ENCODE measurements around the gene SRSF1. TPM values are rescaled to one million over a fixed set of nuclear protein-coding genes. Genes with fewer than 3 reads are reported as not detected.

The SRSF1 gene
- total RNA-seq, 1 experiment from 2014 or later = 462 TPM

GRCh38 chr17:57976594-57976993, 30.5 kb downstream of the SRSF1 start:
- no peak overlapping the region for H2BK5ac ChIP-seq (ENCODE audit: insufficient read length, low read length)
- no peaks in the 10 kb centered on the region for H3K9me3 Mint-ChIP-seq
- H2AFZ ChIP-seq (ENCODE audit: low read length) = no peak overlapping the region
- no peak overlapping the region for H2AK5ac ChIP-seq (ENCODE audit: insufficient read length, low read length)
- H3K4ac ChIP-seq (ENCODE audit: low read depth, low read length) = no peak overlapping the region
- no peaks in the 10 kb centered on the region for H3K23me2 ChIP-seq (ENCODE audit: insufficient read length, low read depth, low read length, poor library complexity, severe bottlenecking)
- H3K27ac ChIP-seq (ENCODE audit: insufficient read length, low read depth, low read length) = no peak overlapping the region
- no peak overlapping the region; a peak in 1 of 7 replicates for H3K27ac Mint-ChIP-seq
- WGBS (ENCODE audit: extremely low coverage, insufficient read length, low lambda C conversion rate) = no CpG with 5 or more reads among the region's 3 CpGs
- no peak for TF ChIP-seq CTCF (conservative IDR thresholded peaks at IDR 0.05)
- no peak overlapping the region for H3K23ac ChIP-seq (ENCODE audit: insufficient read length, low read depth, low read length)
- H4K8ac ChIP-seq (replicated peaks; ENCODE audit: insufficient read length, low read depth, low read length) = no peak overlapping the region
- no peak overlapping the region for H3K56ac ChIP-seq (ENCODE audit: insufficient read length, low read depth, low read length)
- no peak overlapping the region for H3K4me3 Mint-ChIP-seq
- H3K27me3 ChIP-seq (ENCODE audit: insufficient read depth, low read length) = no peaks in the 10 kb centered on the region
- H2BK12ac ChIP-seq (ENCODE audit: insufficient read length, low read depth, low read length) = no peak overlapping the region
- H3K79me2 ChIP-seq (ENCODE audit: insufficient read depth, low read length) = no peaks in the 10 kb centered on the region
- no peaks in the 10 kb centered on the region for H4K20me1 ChIP-seq (ENCODE audit: control insufficient read depth, insufficient read depth, insufficient read length)
- H3T11ph ChIP-seq (ENCODE audit: low read length) = no peak overlapping the region
- no peak for DNase-seq
- H3K14ac ChIP-seq (ENCODE audit: insufficient read depth, low read length) = no peak overlapping the region
- no peak overlapping the region for H3K18ac ChIP-seq (ENCODE audit: insufficient read length, low read depth, low read length)
- H3K4me2 ChIP-seq (ENCODE audit: insufficient read depth, insufficient read length, low read length) = no peak overlapping the region
- no peaks in the 10 kb centered on the region for H3K27me3 Mint-ChIP-seq (ENCODE audit: low read depth)
- H3K36me3 Mint-ChIP-seq (ENCODE audit: insufficient read depth in 1 of 3, low read depth in 3 of 3) = peaks cover 28 to 82% (median 80%) of the 10 kb centered on the region in 3 experiments; a peak in 6 of 7 replicates
- H3K9me3 ChIP-seq (ENCODE audit: control insufficient read depth, low read depth, low read length) = no peaks in the 10 kb centered on the region
- no peaks in the 10 kb centered on the region for H3K4me1 ChIP-seq (ENCODE audit: insufficient read depth, low read length)
- H4K5ac ChIP-seq (ENCODE audit: insufficient read length, low read depth, low read length) = no peak overlapping the region
- no peak overlapping the region for H2BK20ac ChIP-seq (ENCODE audit: low read depth, low read length, poor library complexity, severe bottlenecking)
- no peak overlapping the region for H3K9ac ChIP-seq (ENCODE audit: extremely low read depth, insufficient read length, low read length)
- H3K79me1 ChIP-seq (ENCODE audit: insufficient read depth, low read depth, low read length, poor library complexity, severe bottlenecking) = no peaks in the 10 kb centered on the region
- H3K4me1 Mint-ChIP-seq = no peaks in the 10 kb centered on the region
- H4K91ac ChIP-seq (ENCODE audit: insufficient read length, low read depth, low read length) = no peak overlapping the region
- no peak overlapping the region for H2BK15ac ChIP-seq (ENCODE audit: low read depth, low read length)
- no peak overlapping the region for H2BK120ac ChIP-seq (ENCODE audit: low read depth, low read length, poor library complexity, severe bottlenecking)

Data from H9 (cell line).